ENCODE measurements around the gene FAM78A.
"Not testable (repeated sequence)": the region's sequence is repeated elsewhere in the genome, so short reads cannot be mapped to it uniquely, and the experiment has no call there.

FAM78A gene

GRCh38 chr9:131266266-131267229, 9.8 kb downstream of the FAM78A start:
- DNase-seq (ENCODE audit: low read depth in 3 of 3): no peak

DNA sequence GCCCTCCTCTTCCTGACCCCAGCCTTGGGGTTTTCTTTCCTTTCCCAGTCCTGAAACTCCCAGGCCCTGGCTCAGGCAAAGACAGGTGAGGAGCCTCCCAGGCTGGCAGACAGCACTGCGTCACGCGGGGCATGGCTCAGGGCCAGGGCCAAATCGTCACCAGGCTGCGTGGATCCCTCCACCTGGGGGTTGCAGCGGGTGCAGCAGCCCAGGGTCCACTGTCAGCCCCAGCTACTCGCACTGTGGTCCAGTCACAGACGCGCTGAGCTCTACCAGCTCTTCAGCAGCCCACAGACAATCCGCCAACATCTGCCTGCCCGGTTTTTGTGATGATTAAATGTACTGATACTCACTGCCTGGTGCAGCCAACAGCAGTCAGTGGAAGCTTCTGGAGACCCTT, 12.1 kb downstream of the FAM78A start:
- DNase-seq (ENCODE audit: low read depth in 3 of 3): no peak

DNA sequence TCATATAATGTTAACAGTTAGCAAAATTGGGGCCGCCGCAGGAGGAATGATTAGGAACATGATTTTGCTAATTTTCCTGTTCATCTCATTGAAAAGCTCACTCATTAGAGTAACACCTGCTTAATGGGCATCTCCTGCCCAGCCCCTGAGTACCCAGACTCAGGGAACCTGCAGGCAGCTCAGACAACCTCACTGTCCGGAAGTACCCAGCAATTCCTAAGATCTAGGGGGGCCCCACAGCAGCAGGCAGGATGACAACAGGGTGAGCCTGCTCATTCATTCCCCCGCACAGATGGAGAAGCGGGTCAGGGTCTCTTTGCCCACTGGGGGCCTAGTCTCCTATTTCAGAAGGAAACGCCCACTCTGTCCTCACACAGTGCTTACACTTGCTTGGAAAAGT, 12.6 kb downstream of the FAM78A start:
- no peak for DNase-seq (ENCODE audit: low read depth in 3 of 3)

DNA sequence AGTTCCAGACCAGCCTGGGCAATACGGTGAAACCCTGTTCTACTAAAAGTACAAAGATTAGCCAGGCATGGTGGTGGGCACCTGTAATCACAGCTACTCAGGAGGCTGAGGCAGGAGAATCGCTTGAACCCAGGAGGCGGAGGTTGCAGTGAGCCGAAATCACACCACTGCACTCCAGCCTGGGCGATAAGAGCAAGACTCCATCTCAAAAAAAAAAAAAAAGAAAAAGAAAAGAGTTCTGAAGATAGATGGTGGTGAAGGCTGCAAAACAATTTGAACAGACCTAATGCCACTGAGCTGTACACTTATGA, 13.3 kb downstream of the FAM78A start:
- DNase-seq (ENCODE audit: low read depth in 3 of 3): not testable (repeated sequence)

- no peak for DNase-seq (ENCODE audit: low read depth in 3 of 3)
Measured at GRCh38 chr9:131262327-131263032, 13.8 kb downstream of the FAM78A start.

GRCh38 chr9:131260751-131261452, 15.4 kb downstream of the FAM78A start:
- DNase-seq (ENCODE audit: low read depth in 3 of 3): no peak

DNA sequence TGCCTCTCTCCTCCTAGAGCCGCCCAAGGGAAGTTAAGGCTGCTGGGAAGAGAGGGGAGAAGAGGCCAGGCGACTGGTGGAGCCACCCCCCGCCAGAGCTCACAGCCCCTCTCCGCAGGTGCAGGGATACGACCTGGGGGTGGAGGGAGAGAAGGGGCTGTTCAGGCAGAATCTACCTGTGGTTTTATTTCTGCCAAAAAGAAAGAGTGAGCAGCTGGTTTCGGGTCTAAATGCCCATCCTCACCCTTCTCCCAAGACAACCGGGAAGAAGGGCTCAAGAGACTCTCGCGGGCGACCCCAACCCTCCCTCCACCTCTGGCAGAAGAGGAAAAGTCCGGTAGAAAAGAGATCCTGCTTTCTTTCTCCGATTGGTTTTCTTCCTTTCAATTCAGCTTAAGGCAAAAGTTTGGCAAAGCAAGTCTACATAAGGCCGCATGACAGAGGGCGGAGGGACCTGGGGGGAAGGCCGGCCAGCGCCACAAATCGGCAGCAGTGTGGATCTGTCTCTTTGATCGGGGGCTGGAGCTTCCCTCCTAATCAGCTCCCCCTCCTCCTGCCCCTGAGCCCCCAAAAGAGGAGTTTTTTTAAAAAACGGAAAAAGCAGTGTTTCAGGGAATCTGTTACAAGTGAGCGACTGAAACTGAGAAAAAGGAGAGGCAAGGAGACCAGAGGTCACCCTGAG, 16.3 kb downstream of the FAM78A start:
- no peak for DNase-seq (ENCODE audit: low read depth in 3 of 3)

GRCh38 chr9:131259432-131259898, 16.8 kb downstream of the FAM78A start:
- no peak for DNase-seq (ENCODE audit: low read depth in 3 of 3)

GRCh38 chr9:131258698-131259431, 17.4 kb downstream of the FAM78A start:
- no peak for DNase-seq (ENCODE audit: low read depth in 3 of 3)

GRCh38 chr9:131258186-131258585, 18.1 kb downstream of the FAM78A start:
- no peak for DNase-seq (ENCODE audit: low read depth in 3 of 3)

GRCh38 chr9:131257266-131258025, 18.9 kb downstream of the FAM78A start:
- DNase-seq (ENCODE audit: low read depth in 3 of 3): no peak

- no peak for DNase-seq (ENCODE audit: low read depth in 3 of 3)
Measured at GRCh38 chr9:131255676-131256197, 20.6 kb downstream of the FAM78A start.

DNA sequence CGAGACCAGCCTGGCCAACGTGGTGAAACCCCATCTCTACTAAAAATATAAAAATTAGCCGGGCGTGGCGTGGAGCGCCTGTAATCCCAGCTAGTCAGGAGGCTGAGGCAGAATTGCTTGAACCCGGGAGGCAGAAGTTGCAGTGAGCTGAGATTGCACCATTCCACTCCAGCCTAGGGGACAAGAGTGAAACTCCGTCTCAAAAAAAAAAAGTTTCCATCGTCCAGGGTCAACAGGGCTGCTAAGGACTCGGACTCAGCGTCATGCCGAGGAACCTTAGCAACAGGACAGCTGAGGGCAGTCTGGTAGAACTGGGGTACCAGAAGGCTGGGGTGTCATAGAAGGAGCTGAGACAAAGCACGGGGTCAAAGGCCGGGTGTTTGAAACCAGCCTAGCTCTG, 21.7 kb downstream of the FAM78A start:
- no peak for DNase-seq (ENCODE audit: low read depth in 3 of 3)

- DNase-seq (ENCODE audit: low read depth in 3 of 3): no peak
Measured at GRCh38 chr9:131253891-131254491, 22.3 kb downstream of the FAM78A start.

DNA sequence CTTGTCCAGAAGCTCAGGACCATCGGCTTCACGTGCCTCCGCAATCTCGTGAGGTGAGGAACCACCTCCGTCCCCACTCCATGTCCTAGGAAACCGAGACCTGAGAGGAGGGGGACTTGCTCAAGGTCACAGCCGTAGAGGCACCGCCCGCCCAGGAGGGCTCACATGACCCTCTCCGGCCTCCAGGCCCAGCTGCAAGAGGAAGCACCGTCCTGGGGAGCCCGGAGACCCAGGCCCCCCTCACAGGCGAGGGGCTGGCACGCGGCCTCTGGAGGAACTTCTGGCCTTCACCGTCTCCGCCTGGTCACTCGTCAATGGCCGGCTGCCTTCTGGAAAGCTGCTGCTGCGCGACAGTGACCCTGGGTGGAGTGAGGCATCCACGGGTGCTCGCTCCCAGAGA, 24.2 kb downstream of the FAM78A start:
- no peak for DNase-seq (ENCODE audit: low read depth in 3 of 3)

DNA sequence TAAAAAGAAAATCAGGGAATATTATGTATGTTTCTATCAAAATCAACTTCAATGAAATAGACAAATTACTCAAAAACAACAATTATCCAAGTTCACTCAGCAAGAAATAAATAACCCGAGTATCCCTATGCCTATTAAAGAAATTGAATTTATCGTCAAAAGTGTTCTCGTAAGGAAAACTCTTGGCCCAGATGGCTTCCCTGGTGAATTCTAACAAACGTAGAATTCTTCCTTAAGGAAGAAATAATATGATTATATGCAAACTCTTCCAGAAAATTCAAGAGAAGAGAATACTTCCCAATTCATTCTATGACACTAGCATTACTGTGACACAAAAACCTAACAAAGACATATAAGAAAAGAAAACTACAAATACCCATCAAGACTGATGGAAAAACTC, 29.7 kb downstream of the FAM78A start:
- no peak for DNase-seq (ENCODE audit: low read depth in 3 of 3)

- DNase-seq (ENCODE audit: low read depth in 3 of 3): not testable (repeated sequence)
Measured at GRCh38 chr9:131244331-131244730, 32.0 kb downstream of the FAM78A start.

DNA sequence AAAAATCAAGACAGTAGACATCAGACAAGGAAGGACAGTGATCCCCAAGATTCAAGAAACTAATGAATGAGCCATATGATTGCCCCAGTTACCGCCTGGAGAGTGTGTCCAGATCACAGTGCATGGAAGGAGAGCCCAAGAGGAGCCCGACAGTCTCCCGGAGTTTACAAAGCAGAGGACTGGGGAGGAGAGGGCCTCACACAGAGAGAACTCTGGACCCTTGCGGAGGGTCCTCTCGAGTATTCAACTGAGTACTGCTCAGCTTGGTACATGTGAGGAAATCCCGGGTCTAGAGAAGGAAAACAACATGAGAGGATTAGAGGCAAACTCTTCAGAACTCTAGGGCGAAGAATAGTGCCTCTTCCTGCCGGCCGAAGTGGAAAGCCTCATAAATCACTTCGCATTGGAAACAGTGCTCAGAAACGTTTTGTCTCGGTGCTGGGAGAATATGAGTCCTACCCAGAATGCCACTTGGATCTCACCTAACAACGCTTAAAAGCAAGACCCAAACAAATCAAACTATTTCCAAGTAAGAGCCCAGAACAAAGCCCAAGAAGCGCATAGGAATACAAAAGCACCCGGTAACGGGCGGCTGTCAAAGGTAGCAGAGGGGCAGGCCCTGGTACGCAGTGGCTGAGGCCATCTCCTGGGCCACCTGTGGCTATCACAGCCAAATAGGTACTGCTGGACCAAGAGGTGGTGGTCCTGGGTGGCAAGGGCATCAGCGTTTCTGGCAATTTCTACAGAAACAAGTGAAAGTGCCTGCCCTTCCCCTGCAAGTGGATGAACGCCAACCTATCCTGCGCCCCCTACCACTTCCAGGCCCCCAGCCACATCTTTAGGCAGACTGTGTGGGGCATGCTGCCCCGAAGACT, 36.0 kb downstream of the FAM78A start:
- DNase-seq (ENCODE audit: low read depth in 3 of 3): no peak

All from stimulated activated CD4-positive, alpha-beta T cell treated with anti-CD3 and anti-CD28 coated beads, TNF-alpha, amount 100 ng/mL, for 48 hours (primary cell).